Measurements from ENCODE around the gene FMNL2. TPM values are rescaled to one million over a fixed set of nuclear protein-coding genes. Genes with fewer than 3 reads are reported as not detected.

The FMNL2 gene
- total RNA-seq, 1 experiment from 2014 or later = 33.6 TPM

DNA sequence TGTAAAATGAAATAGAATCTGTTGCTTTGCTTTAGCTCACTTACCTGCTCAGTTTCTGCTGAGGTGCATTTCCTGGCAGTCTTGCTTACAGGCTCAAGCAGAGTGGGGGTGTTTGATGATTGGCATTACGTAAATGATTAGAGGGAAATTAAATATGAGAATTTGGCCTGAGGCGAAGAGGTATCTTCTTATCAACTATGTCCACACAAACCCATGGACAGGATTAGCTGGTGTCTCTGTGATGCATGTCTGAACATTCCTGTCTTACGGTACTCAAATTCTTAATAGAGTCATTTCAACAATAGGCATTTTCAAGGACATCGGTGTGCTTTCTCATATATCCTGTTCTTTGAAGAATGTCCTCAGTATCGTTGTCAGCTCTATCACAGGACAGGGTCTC, 280.2 kb downstream of the FMNL2 start:
- no peaks in the 10 kb centered on the region for H3K27me3 Mint-ChIP-seq (ENCODE audit: low read depth)
- Histone ChIP-seq H2BK12ac (ENCODE audit: insufficient read length, low read depth, low read length) (no peak overlapping the region), H3K9ac (ENCODE audit: extremely low read depth, insufficient read length, low read length) (no peak overlapping the region), H2AFZ (ENCODE audit: low read length) (no peak overlapping the region), H2BK15ac (ENCODE audit: low read depth, low read length) (no peak overlapping the region), H3K27me3 (ENCODE audit: insufficient read depth, low read length) (no peaks in the 10 kb centered on the region), H4K5ac (ENCODE audit: insufficient read length, low read depth, low read length) (no peak overlapping the region), H3K18ac (ENCODE audit: insufficient read length, low read depth, low read length) (no peak overlapping the region), H3K14ac (ENCODE audit: insufficient read depth, low read length) (no peak overlapping the region), H4K8ac (replicated peaks; ENCODE audit: insufficient read length, low read depth, low read length) (no peak overlapping the region), H4K20me1 (ENCODE audit: control insufficient read depth, insufficient read depth, insufficient read length) (no peaks in the 10 kb centered on the region), H3K4me1 (ENCODE audit: insufficient read depth, low read length) (no peaks in the 10 kb centered on the region), H3K79me2 (ENCODE audit: insufficient read depth, low read length) (no peaks in the 10 kb centered on the region), H4K91ac (ENCODE audit: insufficient read length, low read depth, low read length) (no peak overlapping the region), H3K4ac (ENCODE audit: low read depth, low read length) (no peak overlapping the region), H3K23ac (ENCODE audit: insufficient read length, low read depth, low read length) (no peak overlapping the region), H3K9me3 (ENCODE audit: control insufficient read depth, low read depth, low read length) (no peaks in the 10 kb centered on the region), H3K56ac (ENCODE audit: insufficient read length, low read depth, low read length) (no peak overlapping the region), H3K23me2 (ENCODE audit: insufficient read length, low read depth, low read length, poor library complexity, severe bottlenecking) (no peaks in the 10 kb centered on the region), H3K27ac (ENCODE audit: insufficient read length, low read depth, low read length) (no peak overlapping the region), H3T11ph (ENCODE audit: low read length) (no peak overlapping the region), H2BK5ac (ENCODE audit: insufficient read length, low read length) (no peak overlapping the region), H2BK20ac (ENCODE audit: low read depth, low read length, poor library complexity, severe bottlenecking) (no peak overlapping the region), H3K4me2 (ENCODE audit: insufficient read depth, insufficient read length, low read length) (no peak overlapping the region), H2AK5ac (ENCODE audit: insufficient read length, low read length) (no peak overlapping the region), H3K79me1 (ENCODE audit: insufficient read depth, low read depth, low read length, poor library complexity, severe bottlenecking) (no peaks in the 10 kb centered on the region), H2BK120ac (ENCODE audit: low read depth, low read length, poor library complexity, severe bottlenecking) (no peak overlapping the region)
- no peaks in the 10 kb centered on the region for H3K9me3 Mint-ChIP-seq
- DNase-seq = no peak
- no peak overlapping the region for H3K4me3 Mint-ChIP-seq
- H3K27ac Mint-ChIP-seq = no peak overlapping the region
- H3K36me3 Mint-ChIP-seq (ENCODE audit: insufficient read depth in 1 of 3, low read depth in 3 of 3) = peaks cover 22 to 57% (median 55%) of the 10 kb centered on the region in 3 experiments; a peak in 6 of 7 replicates
- WGBS (ENCODE audit: extremely low coverage, insufficient read length, low lambda C conversion rate) = no CpG with 5 or more reads among the region's 5 CpGs
- TF ChIP-seq, protein P1, sequence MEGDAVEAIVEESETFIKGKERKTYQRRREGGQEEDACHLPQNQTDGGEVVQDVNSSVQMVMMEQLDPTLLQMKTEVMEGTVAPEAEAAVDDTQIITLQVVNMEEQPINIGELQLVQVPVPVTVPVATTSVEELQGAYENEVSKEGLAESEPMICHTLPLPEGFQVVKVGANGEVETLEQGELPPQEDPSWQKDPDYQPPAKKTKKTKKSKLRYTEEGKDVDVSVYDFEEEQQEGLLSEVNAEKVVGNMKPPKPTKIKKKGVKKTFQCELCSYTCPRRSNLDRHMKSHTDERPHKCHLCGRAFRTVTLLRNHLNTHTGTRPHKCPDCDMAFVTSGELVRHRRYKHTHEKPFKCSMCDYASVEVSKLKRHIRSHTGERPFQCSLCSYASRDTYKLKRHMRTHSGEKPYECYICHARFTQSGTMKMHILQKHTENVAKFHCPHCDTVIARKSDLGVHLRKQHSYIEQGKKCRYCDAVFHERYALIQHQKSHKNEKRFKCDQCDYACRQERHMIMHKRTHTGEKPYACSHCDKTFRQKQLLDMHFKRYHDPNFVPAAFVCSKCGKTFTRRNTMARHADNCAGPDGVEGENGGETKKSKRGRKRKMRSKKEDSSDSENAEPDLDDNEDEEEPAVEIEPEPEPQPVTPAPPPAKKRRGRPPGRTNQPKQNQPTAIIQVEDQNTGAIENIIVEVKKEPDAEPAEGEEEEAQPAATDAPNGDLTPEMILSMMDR (conservative IDR thresholded peaks at IDR 0.05) = no peak
- no peaks in the 10 kb centered on the region for H3K4me1 Mint-ChIP-seq

All from H9 (cell line).